IMR-90 (cell line): ENCODE data around the gene OXSM. TPM values are rescaled to one million over a fixed set of nuclear protein-coding genes. Genes with fewer than 3 reads are reported as not detected.

Experiments
- ATAC-seq: fragments of 200-7000 bp; cut with Tn5 transposase; 2 replicates; pipeline ENCODE4 v1.9.1; 2020; ENCODE audit warnings: low read depth, mild to moderate bottlenecking, moderate library complexity
- BruUV-seq: library from RNA; stranded (reverse); fragments of 400-500 nt; replicated peaks from 2 replicates; lab custom pipeline; 2021; lab: Mats Ljungman, UMichigan
- CTCF ChIA-PET: fragments of 300-600 bp; formaldehyde crosslinking; extraction: SDS; loops from one replicate; lab custom pipeline; 2021; ENCODE audit warnings: antibody characterized with exemption; lab: Yijun Ruan, JAX
- POLR2A ChIA-PET: fragments of 300-600 bp; sonication (Branson Sonifier 250); formaldehyde crosslinking; loops from one replicate; lab custom pipeline; 2022; ENCODE audit warnings: antibody characterized with exemption; ENCODE audit not compliant: unreplicated experiment; lab: Charles Lee
- DNase-seq: peaks from one replicate; pipeline ENCODE4 v3.0.0; 2013
- H2AFZ ChIP-seq: replicated peaks from 2 replicates; pipeline ENCODE3; 2013; ENCODE audit warnings: low read length, mild to moderate bottlenecking; ENCODE audit not compliant: poor library complexity
- H2AK5ac ChIP-seq: 2 replicates; pipeline ENCODE4 v1.6.1; 2013; ENCODE audit warnings: low read depth, low read length, inconsistent platforms
- H2AK9ac ChIP-seq: replicated peaks from 2 replicates; pipeline ENCODE3; 2013; ENCODE audit warnings: mild to moderate bottlenecking, low read depth, low read length, moderate library complexity; ENCODE audit not compliant: poor library complexity
- H2BK120ac ChIP-seq: 2 replicates; pipeline ENCODE4 v1.6.1; 2013; ENCODE audit warnings: low read depth, low read length, inconsistent platforms
- H2BK15ac ChIP-seq: 3 replicates; pipeline ENCODE4 v1.6.1; 2013; ENCODE audit warnings: low read depth, low read length, inconsistent platforms
- H2BK20ac ChIP-seq: 2 replicates; pipeline ENCODE4 v1.6.1; 2013; ENCODE audit warnings: low read depth, mild to moderate bottlenecking, inconsistent platforms, low read length, moderate library complexity
- H2BK5ac ChIP-seq: 2 replicates; pipeline ENCODE4 v1.6.1; 2013; ENCODE audit warnings: mild to moderate bottlenecking, low read depth, low read length, inconsistent platforms; ENCODE audit not compliant: poor library complexity, severe bottlenecking
- H3K14ac ChIP-seq: replicated peaks from 2 replicates; pipeline ENCODE4 v1.6.1; 2013; ENCODE audit warnings: low read depth, low read length, inconsistent platforms
- H3K18ac ChIP-seq: 2 replicates; pipeline ENCODE4 v1.6.1; 2013; ENCODE audit warnings: low read depth, low read length, control low read depth
- H3K23ac ChIP-seq: 2 replicates; pipeline ENCODE4 v1.6.1; 2013; ENCODE audit warnings: low read depth, low read length, inconsistent platforms
- H3K27ac ChIP-seq: 2 replicates; pipeline ENCODE4 v1.5.1; 2013; ENCODE audit warnings: mild to moderate bottlenecking, control low read depth, low read length; ENCODE audit not compliant: insufficient read depth
- H3K27me3 ChIP-seq: 2 replicates; pipeline ENCODE4 v1.6.1; 2013; ENCODE audit warnings: low read length; ENCODE audit not compliant: control insufficient read depth, insufficient read depth
- H3K36me3 ChIP-seq: 2 replicates; pipeline ENCODE4 v1.6.1; 2013; ENCODE audit warnings: low read length, mixed read lengths; ENCODE audit not compliant: control insufficient read depth, insufficient read depth
- H3K4ac ChIP-seq: 2 replicates; pipeline ENCODE4 v1.6.1; 2013; ENCODE audit warnings: low read depth, low read length, inconsistent platforms
- H3K4me1 ChIP-seq: 2 replicates; pipeline ENCODE4 v1.6.1; 2013; ENCODE audit warnings: low read length, mixed read lengths; ENCODE audit not compliant: control insufficient read depth, insufficient read depth
- H3K4me2 ChIP-seq: 2 replicates; pipeline ENCODE4 v1.6.1; 2013; ENCODE audit warnings: low read depth, mild to moderate bottlenecking, control low read depth, low read length, moderate library complexity
- H3K4me3 ChIP-seq: 2 replicates; pipeline ENCODE4 v1.5.1; 2013; ENCODE audit warnings: low read depth, mild to moderate bottlenecking, control low read depth, low read length, moderate library complexity; ENCODE audit not compliant: insufficient read depth
- H3K56ac ChIP-seq: 2 replicates; pipeline ENCODE4 v1.6.1; 2013; ENCODE audit warnings: low read length, inconsistent platforms; ENCODE audit not compliant: insufficient read depth; ENCODE audit errors: extremely low read depth
- H3K79me1 ChIP-seq, 2 experiments: 2 replicates each; pipeline ENCODE4 v1.6.1; 2013; ENCODE audit warnings: low read length in 2 of 2, inconsistent platforms in 1 of 2, low read depth in 1 of 2
- H3K9ac ChIP-seq: 2 replicates; pipeline ENCODE4 v1.6.1; 2013; ENCODE audit warnings: low read depth, low read length, control low read depth
- H3K9me1 ChIP-seq: 2 replicates; pipeline ENCODE4 v1.6.1; 2013; ENCODE audit warnings: low read length, inconsistent platforms; ENCODE audit not compliant: insufficient read depth
- H3K9me3 ChIP-seq: 2 replicates; pipeline ENCODE4 v1.6.1; 2013; ENCODE audit warnings: low read length; ENCODE audit not compliant: control insufficient read depth, insufficient read depth
- H4K20me1 ChIP-seq: 2 replicates; pipeline ENCODE4 v1.6.1; 2013; ENCODE audit warnings: low read length, inconsistent platforms; ENCODE audit not compliant: insufficient read depth
- H4K5ac ChIP-seq: 2 replicates; pipeline ENCODE4 v1.6.1; 2013; ENCODE audit warnings: mild to moderate bottlenecking, low read depth, low read length, control low read depth
- H4K8ac ChIP-seq, 2 experiments: 2 replicates each; pipeline ENCODE4 v1.6.1; 2013; ENCODE audit warnings: low read depth in 2 of 2, low read length in 2 of 2, control low read depth in 1 of 2, inconsistent platforms in 1 of 2
- H4K91ac ChIP-seq: 2 replicates; pipeline ENCODE4 v1.6.1; 2013; ENCODE audit warnings: low read depth, low read length, inconsistent platforms; ENCODE audit not compliant: insufficient read depth
- NFE2L2 ChIP-seq: fragments of 150-350 bp; IDR thresholded peaks from 2 replicates; pipeline ENCODE4 v1.6.1; 2016; ENCODE audit warnings: low read depth, mild to moderate bottlenecking, low read length
- RAD21 ChIP-seq: IDR thresholded peaks from 2 replicates; pipeline ENCODE4 v1.6.1; 2012; ENCODE audit warnings: low read length, improper control_type of control experiment
- SMC3 ChIP-seq: fragments of 150-350 bp; IDR thresholded peaks from 2 replicates; pipeline ENCODE4 v1.6.1; 2016; ENCODE audit warnings: low read depth, mild to moderate bottlenecking, antibody characterized with exemption, low read length, moderate library complexity
- WGBS, 2 experiments: methylation state at CpG; one replicate each; pipeline versions ENCODE4 v1.1.5 to v1.1.7; 2013; ENCODE audit warnings: missing lambda C conversion rate in 2 of 2; ENCODE audit not compliant: insufficient read length in 1 of 2; ENCODE audit errors: extremely low coverage in 2 of 2; 5-methylcytosine and 5-hydroxymethylcytosine counted together
- dilution Hi-C: fragments of 300-500 bp; cut with HindIII; formaldehyde crosslinking; loops from one replicate; pipeline ENCODE4 v1.14.3; 2018; ENCODE audit warnings: low sequenced_read_pairs; ENCODE audit not compliant: unreplicated experiment
- in situ Hi-C: fragments of 300-500 bp; cut with MboI; formaldehyde crosslinking; loops from 3 replicates; pipeline ENCODE4 v1.14.3; 2019; ENCODE audit warnings: low sequenced_read_pairs, inconsistent platforms, mixed read lengths
- intact Hi-C: fragments of 100-400 bp; cut with micrococcal nuclease; formaldehyde crosslinking; loops from 2 replicates; pipeline ENCODE4 v1.10.0; 2022
- polyA plus RNA-seq, 3 experiments: library from polyadenylated mRNA; depleted of rRNA; stranded (reverse); fragments of >200 nt; gene quantifications; 2 replicates each; pipeline ENCODE4 v1.2.3, GENCODE V29; 2012; ENCODE audit warnings: low replicate concordance in 1 of 3
- total RNA-seq: library from RNA; depleted of rRNA; stranded (reverse); fragments of >200 nt; gene quantifications from 2 replicates; pipeline ENCODE4 v1.2.3, GENCODE V29; 2012; rRNA removed
- TF ChIP-seq, protein P1 (sequence below): conservative IDR thresholded peaks from 2 replicates; pipeline ENCODE4 v1.5.1; 2012; ENCODE audit warnings: mild to moderate bottlenecking, low read depth, low read length, improper control_type of control experiment

OXSM gene
- total and polyA plus RNA-seq, 2 of the 4 experiments (the other 2 are of a cell fraction): 11.4 to 15.4 TPM

DNA sequence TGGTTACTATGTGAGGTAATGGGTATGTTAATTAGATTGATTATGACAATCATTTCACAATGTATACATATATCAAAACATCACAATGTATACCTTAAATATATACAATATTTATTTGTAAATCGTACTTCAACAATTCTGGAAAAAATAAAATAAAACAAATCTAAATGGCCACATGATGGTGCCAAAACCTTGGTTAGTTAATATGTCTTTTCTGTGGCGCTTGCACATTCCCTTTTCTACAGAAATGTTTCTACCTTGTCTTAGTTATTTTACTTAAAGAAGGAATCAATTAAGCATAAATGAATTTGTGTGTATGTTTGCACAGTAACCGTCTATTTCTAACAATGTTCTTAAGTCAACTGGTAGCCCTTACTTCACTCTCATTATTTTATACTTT lies 53.4 kb downstream of the OXSM start:
- H3K23ac ChIP-seq: no peak overlapping the region
- dilution Hi-C loops: no loop called here
- H3K4ac ChIP-seq: no peak overlapping the region
- no peak overlapping the region for H2BK5ac ChIP-seq
- no peak overlapping the region for H2AK5ac ChIP-seq
- no peak overlapping the region for H2AK9ac ChIP-seq
- H4K20me1 ChIP-seq: no peaks in the 10 kb centered on the region
- H3K4me1 ChIP-seq: no peaks in the 10 kb centered on the region
- no peak overlapping the region for H3K9ac ChIP-seq
- no peak overlapping the region for H2BK15ac ChIP-seq
- ChIA-PET POLR2A (no interaction called here), CTCF (no interaction called here)
- no peak overlapping the region for H4K91ac ChIP-seq
- TF ChIP-seq, protein P1, sequence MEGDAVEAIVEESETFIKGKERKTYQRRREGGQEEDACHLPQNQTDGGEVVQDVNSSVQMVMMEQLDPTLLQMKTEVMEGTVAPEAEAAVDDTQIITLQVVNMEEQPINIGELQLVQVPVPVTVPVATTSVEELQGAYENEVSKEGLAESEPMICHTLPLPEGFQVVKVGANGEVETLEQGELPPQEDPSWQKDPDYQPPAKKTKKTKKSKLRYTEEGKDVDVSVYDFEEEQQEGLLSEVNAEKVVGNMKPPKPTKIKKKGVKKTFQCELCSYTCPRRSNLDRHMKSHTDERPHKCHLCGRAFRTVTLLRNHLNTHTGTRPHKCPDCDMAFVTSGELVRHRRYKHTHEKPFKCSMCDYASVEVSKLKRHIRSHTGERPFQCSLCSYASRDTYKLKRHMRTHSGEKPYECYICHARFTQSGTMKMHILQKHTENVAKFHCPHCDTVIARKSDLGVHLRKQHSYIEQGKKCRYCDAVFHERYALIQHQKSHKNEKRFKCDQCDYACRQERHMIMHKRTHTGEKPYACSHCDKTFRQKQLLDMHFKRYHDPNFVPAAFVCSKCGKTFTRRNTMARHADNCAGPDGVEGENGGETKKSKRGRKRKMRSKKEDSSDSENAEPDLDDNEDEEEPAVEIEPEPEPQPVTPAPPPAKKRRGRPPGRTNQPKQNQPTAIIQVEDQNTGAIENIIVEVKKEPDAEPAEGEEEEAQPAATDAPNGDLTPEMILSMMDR: peak; percentile 47
- TF ChIP-seq NFE2L2: no peak
- TF ChIP-seq RAD21: peak; percentile 61
- peak; percentile 39; the same call in 1 of the 2 replicates for TF ChIP-seq SMC3
- no peak overlapping the region for H4K8ac ChIP-seq
- no peaks in the 10 kb centered on the region for H3K79me1 ChIP-seq
- H3K4me3 ChIP-seq: no peak overlapping the region
- no peak overlapping the region for H2BK20ac ChIP-seq
- H3K27me3 ChIP-seq: no peaks in the 10 kb centered on the region
- BruUV-seq: no TSS peak
- DNase-seq: peak; percentile 25
- WGBS, 2 experiments: no CpG with 5 or more reads among the region's 3 CpGs
- no peak overlapping the region for H4K5ac ChIP-seq
- no peaks in the 10 kb centered on the region for H3K36me3 ChIP-seq
- no peak overlapping the region for H3K18ac ChIP-seq
- no peak overlapping the region for H2BK120ac ChIP-seq
- no peak for ATAC-seq
- no peaks in the 10 kb centered on the region for H3K9me3 ChIP-seq
- no peak overlapping the region for H3K14ac ChIP-seq
- intact Hi-C loops: loop anchor here (1.0 to 10.0 kb wide), 2 partner anchors 869 to 1431 kb away; no protein-coding TSS in a partner anchor
- H3K56ac ChIP-seq: no peak overlapping the region
- H2AFZ ChIP-seq: no peak overlapping the region
- H3K27ac ChIP-seq: no peak overlapping the region
- no peaks in the 10 kb centered on the region for H3K9me1 ChIP-seq
- in situ Hi-C loops: loop anchor here (10.0 kb wide), 1 partner anchor 199 kb away; no protein-coding TSS in a partner anchor
- H3K4me2 ChIP-seq: no peak overlapping the region

Other genes starting within 250 kb of the OXSM start
- 53.4 and 115 TPM in 2 replicates for gene TOP2B, start 125.2 kb upstream of the OXSM start, total RNA-seq
- gene TOP2B, start 125.2 kb upstream of the OXSM start, polyA plus RNA-seq (2012; rRNA removed): 34.4 and 45.5 TPM in 2 replicates
- 14.9 and 24.2 TPM in 2 replicates for gene NGLY1, start 6.6 kb upstream of the OXSM start, total RNA-seq
- gene NGLY1, start 6.6 kb upstream of the OXSM start, polyA plus RNA-seq (2012; rRNA removed): 7.0 and 10.0 TPM in 2 replicates